K562 (cell line): Measurements from ENCODE around the gene IFNGR2. TPM values are rescaled to one million over a fixed set of nuclear protein-coding genes. Genes with fewer than 3 reads are reported as not detected.

Experiments used
- BACH1 ChIP-seq: fragments of 200-800 bp; sonication (Bioruptor generic); IDR thresholded peaks from 2 replicates; pipeline ENCODE4 v1.6.1; 2016; ENCODE audit warnings: missing genetic modification characterization, missing compliant biosample characterization
- CXXC5 ChIP-seq: fragments of 250-450 bp; sonication (Bioruptor Pico); IDR thresholded peaks from 2 replicates; pipeline ENCODE4 v1.8.0; 2022; ENCODE audit warnings: inconsistent platforms, mild to moderate bottlenecking, moderate library complexity
- ELF1 ChIP-seq: fragments of 200-800 bp; sonication (Bioruptor generic); IDR thresholded peaks from 2 replicates; pipeline ENCODE4 v1.6.1; 2016; ENCODE audit warnings: missing genetic modification characterization, missing compliant biosample characterization
- HBP1 ChIP-seq: fragments of 450-650 bp; formaldehyde crosslinking; IDR thresholded peaks from 2 replicates; pipeline ENCODE4 v1.4.0; 2022; ENCODE audit warnings: missing genetic modification characterization
- POLR2H ChIP-seq: IDR thresholded peaks from 2 replicates; pipeline ENCODE4 v1.6.1; 2016; ENCODE audit warnings: missing genetic modification characterization, low read depth, mild to moderate bottlenecking, control low read depth, missing compliant biosample characterization, moderate library complexity
- PTBP1 ChIP-seq: fragments of 200-400 bp; formaldehyde crosslinking; IDR thresholded peaks from 2 replicates; pipeline ENCODE4 v1.6.1; 2017; ENCODE audit warnings: low read depth, low read length
- SMARCE1 ChIP-seq: fragments of 450-650 bp; IDR thresholded peaks from 2 replicates; pipeline ENCODE4 v1.7.1; 2016; ENCODE audit warnings: mild to moderate bottlenecking
- STAT5A ChIP-seq: IDR thresholded peaks from 2 replicates; pipeline ENCODE4 v1.6.1; 2012; ENCODE audit warnings: low read length, inconsistent platforms, borderline replicate concordance
- TCF7 ChIP-seq: sonication (generic); IDR thresholded peaks from 2 replicates; pipeline ENCODE4 v1.6.1; 2016; ENCODE audit warnings: antibody characterized with exemption, borderline replicate concordance
- THRB ChIP-seq: fragments of 450-650 bp; formaldehyde crosslinking; conservative IDR thresholded peaks from 2 replicates; pipeline ENCODE4 v1.4.0; 2022; ENCODE audit warnings: mild to moderate bottlenecking, missing genetic modification characterization
- TRIM24 ChIP-seq, 2 experiments: fragments of 450-650 bp; IDR thresholded peaks; 2 replicates each; pipeline ENCODE4 v1.6.1; 2016
- TRIM28 ChIP-seq: fragments of 450-650 bp; IDR thresholded peaks from 2 replicates; pipeline ENCODE4 v1.6.1; 2017
- ZBTB9 ChIP-seq: fragments of 450-650 bp; formaldehyde crosslinking; IDR thresholded peaks from 2 replicates; pipeline ENCODE4 v1.4.0; 2020; ENCODE audit warnings: mild to moderate bottlenecking, moderate library complexity
- ZNF239 ChIP-seq: fragments of 250-450 bp; sonication (Bioruptor Pico); IDR thresholded peaks from 2 replicates; pipeline ENCODE4 v1.4.0; 2020; ENCODE audit warnings: mild to moderate bottlenecking
- polyA plus RNA-seq, 8 experiments: library from polyadenylated mRNA; depleted of rRNA in 4 of 8; stranded (reverse) in 5 of 8; unstranded in 3 of 8; fragments of >200 nt; fragmentation: Nextera tagmentation in 2 of 8; fragmentation: Illumina TruSeq in 1 of 8; extraction: Ambion mirVana in 2 of 8; extraction: Trizol in 1 of 8; gene quantifications; 2 replicates each; pipeline versions ENCODE4 v1.2.1 to v1.2.3, GENCODE V29; 2011 to 2014; ENCODE audit warnings: inconsistent platforms in 1 of 8, missing spikeins in 1 of 8
- total RNA-seq, 7 experiments: library from RNA; depleted of rRNA in 6 of 7; stranded (reverse); fragments of >200 nt in 6 of 7; fragmentation: Illumina TruSeq in 2 of 7; extraction: Trizol in 2 of 7; gene quantifications; 2 replicates each; pipeline versions ENCODE4 v1.2.1 to v1.2.3, GENCODE V29; 2011 to 2021; ENCODE audit warnings: low replicate concordance in 1 of 7
- TF ChIP-seq, protein P1 (sequence below): sonication (generic); IDR thresholded peaks from 2 replicates; pipeline ENCODE4 v1.6.1; 2016

IFNGR2 gene
- total and polyA plus RNA-seq, 9 of the 15 experiments (the other 6 are each of a cell fraction or from before 2014, with no cell fraction given) = 6.7 to 58.0 (median 28.5) TPM

GRCh38 chr21:33480481-33481103, 77.4 kb downstream of the IFNGR2 start (continued):
- TF ChIP-seq ZBTB9 (CRISPR knock-in tag) (no peak), THRB (CRISPR knock-in tag) (no peak), TRIM28 (0 out of 2 replicates have a peak, but pooled peaks have one; percentile 8), ZNF239 (CRISPR knock-in tag) (no peak), TRIM24 (IDR thresholded peaks at IDR 0.05) (0 out of 4 replicates have a peak, but pooled peaks of 1 of the 2 experiments have one; percentile 6), SMARCE1 (peak; percentile 61; the same call in 1 of the 2 replicates), HBP1 (CRISPR knock-in tag) (no peak), BACH1 (tag) (no peak), POLR2H (tag) (no peak), CXXC5 (CRISPR knock-in tag) (no peak), ELF1 (tag) (0 out of 2 replicates have a peak, but pooled peaks have one; percentile 3), STAT5A (0 out of 2 replicates have a peak, but pooled peaks have one; percentile 3), PTBP1 (no peak), TCF7 (peak; percentile 8; the same call in 1 of the 2 replicates)
- TF ChIP-seq, protein P1, sequence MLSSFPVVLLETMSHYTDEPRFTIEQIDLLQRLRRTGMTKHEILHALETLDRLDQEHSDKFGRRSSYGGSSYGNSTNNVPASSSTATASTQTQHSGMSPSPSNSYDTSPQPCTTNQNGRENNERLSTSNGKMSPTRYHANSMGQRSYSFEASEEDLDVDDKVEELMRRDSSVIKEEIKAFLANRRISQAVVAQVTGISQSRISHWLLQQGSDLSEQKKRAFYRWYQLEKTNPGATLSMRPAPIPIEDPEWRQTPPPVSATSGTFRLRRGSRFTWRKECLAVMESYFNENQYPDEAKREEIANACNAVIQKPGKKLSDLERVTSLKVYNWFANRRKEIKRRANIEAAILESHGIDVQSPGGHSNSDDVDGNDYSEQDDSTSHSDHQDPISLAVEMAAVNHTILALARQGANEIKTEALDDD = peak; percentile 99
